K562 (cell line): Measurements from ENCODE around the gene ABLIM1. TPM values are rescaled to one million over a fixed set of nuclear protein-coding genes. Genes with fewer than 3 reads are reported as not detected.

Experiments
- ATAC-seq: fragments of 200-7000 bp; cut with Tn5 transposase; 3 replicates; pipeline ENCODE4 v1.9.1; 2020; ENCODE audit warnings: moderate library complexity
- BruUV-seq: library from RNA; stranded (reverse); fragments of 400-500 nt; replicated peaks from 2 replicates; lab custom pipeline; 2021; lab: Mats Ljungman, UMichigan
- CTCF ChIA-PET: fragments of 300-600 bp; formaldehyde crosslinking; extraction: SDS; loops from one replicate; lab custom pipeline; 2021; ENCODE audit warnings: low intra/inter-chr PET ratio; lab: Yijun Ruan, JAX
- POLR2A ChIA-PET: fragments of 300-600, 350-650 bp; sonication (Branson Sonifier 250); formaldehyde crosslinking; extraction: SDS; loops from one replicate; lab custom pipeline; 2021; ENCODE audit warnings: antibody characterized with exemption, inconsistent platforms; lab: Yijun Ruan, JAX
- DNase-seq, 4 experiments: peaks; one replicate each; pipeline versions ENCODE4 v3.0.0 to v3.0.0-alpha.2; 2011 to 2018; ENCODE audit warnings: low spot score in 3 of 4, mixed read lengths in 3 of 4; ENCODE audit errors: extremely low read depth in 1 of 4
- FAIRE-seq: peaks from 2 replicates; lab custom pipeline; 2011; peaks lifted over from hg19 to GRCh38; lab: Jason Lieb, UNC
- H2AFZ ChIP-seq: 2 replicates; pipeline ENCODE4 v1.6.0; 2011; ENCODE audit warnings: low read depth, low read length, control low read depth, inconsistent platforms
- H3K27ac ChIP-seq: fragments of 200-600 bp; 3 replicates; pipeline ENCODE4 v1.8.0; 2011; ENCODE audit warnings: low read depth, mild to moderate bottlenecking, control low read depth, inconsistent platforms, low read length, moderate library complexity, mixed read lengths; ENCODE audit errors: extremely low read depth
- H3K27me3 ChIP-seq, 2 experiments: fragments of 300-600 bp in 1 of 2; 2 replicates in 1 of 2; 3 replicates in 1 of 2; pipeline versions ENCODE4 v1.6.0 to v1.8.0; 2011; ENCODE audit warnings: inconsistent platforms in 2 of 2, low read length in 2 of 2, mild to moderate bottlenecking in 1 of 2, mixed read lengths in 1 of 2, moderate library complexity in 1 of 2; ENCODE audit not compliant: control insufficient read depth in 2 of 2, insufficient read depth in 2 of 2
- H3K36me3 ChIP-seq: fragments of 300-600 bp; 3 replicates; pipeline ENCODE4 v1.8.0; 2011; ENCODE audit warnings: mild to moderate bottlenecking, low read length, inconsistent platforms; ENCODE audit not compliant: control insufficient read depth, insufficient read depth
- H3K4me1 ChIP-seq, 2 experiments: fragments of 200-600 bp in 1 of 2; replicated peaks in 1 of 2; 2 replicates in 1 of 2; 3 replicates in 1 of 2; pipeline versions ENCODE4 v1.5.1 to v1.8.0; 2011; ENCODE audit warnings: inconsistent platforms in 2 of 2, low read length in 2 of 2, mild to moderate bottlenecking in 1 of 2, mixed read lengths in 1 of 2, moderate library complexity in 1 of 2; ENCODE audit not compliant: control insufficient read depth in 2 of 2, insufficient read depth in 2 of 2
- H3K4me2 ChIP-seq: 2 replicates; pipeline ENCODE4 v1.6.1; 2011; ENCODE audit warnings: low read length, control low read depth, inconsistent platforms, mixed read lengths; ENCODE audit not compliant: insufficient read depth
- H3K4me3 ChIP-seq: fragments of 200-600 bp; sonication (generic), shearing (Covaris generic); 2 replicates; pipeline ENCODE4 v1.5.1; 2016; ENCODE audit warnings: control low read depth, inconsistent platforms
- H3K79me2 ChIP-seq: fragments of 200-600 bp; 3 replicates; pipeline ENCODE4 v1.8.0; 2011; ENCODE audit warnings: low read length, inconsistent platforms; ENCODE audit not compliant: control insufficient read depth, insufficient read depth
- H3K9ac ChIP-seq, 2 experiments: 2 replicates each; pipeline versions ENCODE4 v1.6.0 to v1.6.1; 2011; ENCODE audit warnings: low read depth in 2 of 2, low read length in 2 of 2, control low read depth in 1 of 2, inconsistent platforms in 1 of 2, mild to moderate bottlenecking in 1 of 2, mixed read lengths in 1 of 2; ENCODE audit not compliant: insufficient read depth in 1 of 2
- H3K9me1 ChIP-seq: one replicate; pipeline ENCODE4 v1.6.0; 2011; ENCODE audit warnings: inconsistent platforms, mild to moderate bottlenecking, low read length, moderate library complexity; ENCODE audit not compliant: control insufficient read depth, insufficient read depth
- H3K9me3 ChIP-seq: replicated peaks from 2 replicates; pipeline ENCODE4 v1.5.1; 2011; ENCODE audit warnings: low read depth, low read length, inconsistent platforms; ENCODE audit not compliant: control insufficient read depth, insufficient read depth
- H4K20me1 ChIP-seq: replicated peaks from 2 replicates; pipeline ENCODE4 v1.6.1; 2011; ENCODE audit warnings: low read length, inconsistent platforms, mixed read lengths; ENCODE audit not compliant: control insufficient read depth, insufficient read depth
- CBFA2T3 ChIP-seq: fragments of 450-650 bp; IDR thresholded peaks from 2 replicates; pipeline ENCODE4 v1.6.1; 2017
- ELF4 ChIP-seq: fragments of 450-650 bp; formaldehyde crosslinking; IDR thresholded peaks from 2 replicates; pipeline ENCODE4 v1.4.0; 2022; ENCODE audit warnings: missing genetic modification characterization
- GTF2A2 ChIP-seq: IDR thresholded peaks from 2 replicates; pipeline ENCODE4 v1.6.1; 2016; ENCODE audit warnings: mild to moderate bottlenecking, missing genetic modification characterization, missing compliant biosample characterization
- HMGN3 ChIP-seq: IDR thresholded peaks from 2 replicates; pipeline ENCODE4 v1.6.1; 2011; ENCODE audit warnings: borderline replicate concordance, low read depth, mild to moderate bottlenecking, mixed read lengths, low read length; ENCODE audit not compliant: insufficient read length; ENCODE audit errors: extremely low read depth
- HOXB6 ChIP-seq: fragments of 250-450 bp; sonication (Bioruptor Pico); IDR thresholded peaks from 2 replicates; pipeline ENCODE4 v1.5.1; 2022; ENCODE audit warnings: mild to moderate bottlenecking, borderline replicate concordance
- MCM2 ChIP-seq: fragments of 450-650 bp; IDR thresholded peaks from 2 replicates; pipeline ENCODE4 v1.6.1; 2017; ENCODE audit warnings: low read depth, mild to moderate bottlenecking
- NFIX ChIP-seq: fragments of 250-450 bp; sonication (Bioruptor Pico); IDR thresholded peaks from 2 replicates; pipeline ENCODE4 v1.4.0; 2020; ENCODE audit warnings: low read depth, mild to moderate bottlenecking, moderate library complexity
- NFRKB ChIP-seq: fragments of 450-650 bp; IDR thresholded peaks from 2 replicates; pipeline ENCODE4 v1.6.1; 2016; ENCODE audit warnings: low read depth
- PHF20 ChIP-seq: fragments of 450-650 bp; IDR thresholded peaks from 2 replicates; pipeline ENCODE4 v1.6.1; 2018; ENCODE audit not compliant: partially characterized antibody
- RAD51 ChIP-seq: fragments of 450-650 bp; IDR thresholded peaks from 2 replicates; pipeline ENCODE4 v1.7.1; 2016; ENCODE audit warnings: low read depth, mild to moderate bottlenecking, borderline replicate concordance
- RHOXF2B ChIP-seq: fragments of 250-450 bp; sonication (Bioruptor Pico); conservative IDR thresholded peaks from 2 replicates; pipeline ENCODE4 v1.5.1; 2021
- SMARCA4 ChIP-seq: fragments of 450-650 bp; IDR thresholded peaks from 2 replicates; pipeline ENCODE4 v1.6.1; 2016
- STAT6 ChIP-seq: sonication (generic); formaldehyde crosslinking; IDR thresholded peaks from 2 replicates; pipeline ENCODE4 v1.8.1; 2023; ENCODE audit warnings: mild to moderate bottlenecking, missing genetic modification reagents
- TRIM28 ChIP-seq: fragments of 450-650 bp; IDR thresholded peaks from 2 replicates; pipeline ENCODE4 v1.6.1; 2017
- U2AF2 ChIP-seq: fragments of 200-400 bp; formaldehyde crosslinking; optimal IDR thresholded peaks from 2 replicates; pipeline ENCODE3; 2017; ENCODE audit warnings: low read depth, mild to moderate bottlenecking, low read length
- ZFP91 ChIP-seq: sonication (generic); formaldehyde crosslinking; IDR thresholded peaks from 2 replicates; pipeline ENCODE4 v1.8.0; 2022; ENCODE audit warnings: mild to moderate bottlenecking, missing genetic modification reagents
- ZNF274 ChIP-seq: IDR thresholded peaks from 2 replicates; pipeline ENCODE4 v1.6.1; 2011; ENCODE audit warnings: low read depth, mild to moderate bottlenecking, low read length, moderate library complexity, borderline replicate concordance
- ZNF717 ChIP-seq: fragments of 250-450 bp; sonication (Bioruptor Pico); IDR thresholded peaks from 2 replicates; pipeline ENCODE4 v1.5.0; 2021
- ZNF778 ChIP-seq: fragments of 450-650 bp; formaldehyde crosslinking; IDR thresholded peaks from 2 replicates; pipeline ENCODE4 v1.4.0; 2020; ENCODE audit warnings: mild to moderate bottlenecking, moderate library complexity
- ZNF830 ChIP-seq: fragments of 250-450 bp; sonication (Bioruptor Pico); IDR thresholded peaks from 2 replicates; pipeline ENCODE4 v1.5.0; 2021; ENCODE audit warnings: mild to moderate bottlenecking
- WGBS: fragments of 100-300 bp; shearing (Covaris generic); methylation state at CpG from one replicate; pipeline ENCODE4 v1.1.6; 2016; ENCODE audit warnings: low coverage, mixed read lengths; ENCODE audit not compliant: insufficient coverage; ENCODE audit errors: missing lambda C conversion rate; 5-methylcytosine and 5-hydroxymethylcytosine counted together
- in situ Hi-C: fragments of 300-500 bp; cut with MboI; formaldehyde crosslinking; loops from 4 replicates; pipeline ENCODE4 v1.15.0; 2018; ENCODE audit warnings: inconsistent platforms, mixed read lengths
- intact Hi-C: fragments of 100-400 bp; cut with micrococcal nuclease; formaldehyde crosslinking; loops from 2 replicates; pipeline ENCODE4 v1.14.2; 2022
- polyA plus RNA-seq, 8 experiments: library from polyadenylated mRNA; depleted of rRNA in 4 of 8; stranded (reverse) in 5 of 8; unstranded in 3 of 8; fragments of >200 nt; fragmentation: Nextera tagmentation in 2 of 8; fragmentation: Illumina TruSeq in 1 of 8; extraction: Ambion mirVana in 2 of 8; extraction: Trizol in 1 of 8; gene quantifications; 2 replicates each; pipeline versions ENCODE4 v1.2.1 to v1.2.3, GENCODE V29; 2011 to 2014; ENCODE audit warnings: inconsistent platforms in 1 of 8, missing spikeins in 1 of 8
- total RNA-seq, 7 experiments: library from RNA; depleted of rRNA in 6 of 7; stranded (reverse); fragments of >200 nt in 6 of 7; fragmentation: Illumina TruSeq in 2 of 7; extraction: Trizol in 2 of 7; gene quantifications; 2 replicates each; pipeline versions ENCODE4 v1.2.1 to v1.2.3, GENCODE V29; 2011 to 2021; ENCODE audit warnings: low replicate concordance in 1 of 7

Gene ABLIM1
- total and polyA plus RNA-seq, 9 of the 15 experiments (the other 6 are each of a cell fraction or from before 2014, with no cell fraction given) = 0.07 to 0.49 (median 0.14) TPM; not detected in 6

GRCh38 chr10:114561008-114561523 lies 97.0 kb downstream of the ABLIM1 start (continued):
- 0 out of 2 replicates have a peak, but pooled peaks have one; percentile 18 for TF ChIP-seq RAD51
- no peak for TF ChIP-seq NFIX (CRISPR knock-in tag)
- TF ChIP-seq, all 486 proteins: peak for 2

- WGBS = 0% methylated on average over 5 of the region's 5 CpGs
- no peak overlapping the region for H3K4me2 ChIP-seq
- no peak for FAIRE-seq
- TF ChIP-seq ZNF830 (CRISPR knock-in tag) (no peak), SMARCA4 (no peak), TRIM28 (no peak), ZNF274 (no peak), GTF2A2 (tag) (no peak), STAT6 (CRISPR knock-in tag) (no peak), MCM2 (no peak), CBFA2T3 (no peak), NFRKB (no peak), ZNF717 (no peak), ZFP91 (CRISPR knock-in tag) (no peak), RHOXF2B (no peak), ZNF778 (no peak), HOXB6 (CRISPR knock-in tag) (no peak), ELF4 (CRISPR knock-in tag) (no peak), PHF20 (no peak), U2AF2 (no peak), HMGN3 (no peak)
These were observed 97.9 kb downstream of the ABLIM1 start for GRCh38 chr10:114560144-114560543.

More at GRCh38 chr10:114560144-114560543, 97.9 kb downstream of the ABLIM1 start:
- intact Hi-C loops (no loop called here), in situ Hi-C loops (no loop called here)
- Histone ChIP-seq H3K36me3 (no peaks in the 10 kb centered on the region), H3K9ac (no peak overlapping the region), H3K27me3 (no peaks in the 10 kb centered on the region), H3K9me1 (no peaks in the 10 kb centered on the region), H3K4me3 (no peak overlapping the region), H2AFZ (no peak overlapping the region), H4K20me1 (no peaks in the 10 kb centered on the region), H3K4me1 (no peaks in the 10 kb centered on the region), H3K79me2 (no peaks in the 10 kb centered on the region), H3K27ac (no peak overlapping the region), H3K9me3 (no peaks in the 10 kb centered on the region)
- ChIA-PET CTCF (interaction anchor here (0.5 kb wide), 1 partner anchor 10 kb away, joined by 3 read pairs; no protein-coding TSS in a partner anchor), POLR2A (no interaction called here)
- no peak for DNase-seq
- BruUV-seq = no TSS peak
- ATAC-seq = no peak
